OCI-LY1 (cell line): ENCODE measurements around the gene GRID2IP.

Experiments used
- H2AFZ ChIP-seq: fragments of 200-600 bp; sonication (generic), shearing (Covaris generic); 2 replicates; pipeline ENCODE4 v1.6.0; 2014; ENCODE audit warnings: antibody characterized with exemption, mild to moderate bottlenecking, low read length
- H3F3A ChIP-seq: fragments of 200-600 bp; sonication (generic), shearing (Covaris generic); 2 replicates; pipeline ENCODE4 v1.6.0; 2014; ENCODE audit warnings: mild to moderate bottlenecking, antibody characterized with exemption, low read length, moderate library complexity; ENCODE audit not compliant: insufficient read depth
- H3K27ac ChIP-seq: fragments of 200-600 bp; sonication (generic); 2 replicates; pipeline ENCODE4 v1.5.1; 2014; ENCODE audit warnings: low read length, mixed run types, mild to moderate bottlenecking, low read depth; ENCODE audit not compliant: poor library complexity, severe bottlenecking
- H3K27me3 ChIP-seq: fragments of 200-600 bp; sonication (generic); 2 replicates; pipeline ENCODE4 v1.6.0; 2014; ENCODE audit warnings: antibody characterized with exemption, mild to moderate bottlenecking, low read length, moderate library complexity; ENCODE audit not compliant: insufficient read depth
- H3K36me3 ChIP-seq: fragments of 200-600 bp; sonication (generic); 2 replicates; pipeline ENCODE4 v1.6.1; 2014; ENCODE audit warnings: mild to moderate bottlenecking, antibody characterized with exemption, low read length, moderate library complexity, mixed read lengths; ENCODE audit not compliant: insufficient read depth
- H3K4me1 ChIP-seq: fragments of 200-600 bp; sonication (generic); 2 replicates; pipeline ENCODE4 v1.5.1; 2014; ENCODE audit warnings: mild to moderate bottlenecking, low read length, moderate library complexity; ENCODE audit not compliant: insufficient read depth, severe bottlenecking
- H3K4me2 ChIP-seq: fragments of 200-600 bp; sonication (generic), shearing (Covaris generic); 2 replicates; pipeline ENCODE4 v1.6.1; 2014; ENCODE audit warnings: low read length
- H3K4me3 ChIP-seq: fragments of 200-600 bp; sonication (generic); 2 replicates; pipeline ENCODE4 v1.5.1; 2014; ENCODE audit warnings: low read length, low read depth, mild to moderate bottlenecking, mixed read lengths; ENCODE audit not compliant: poor library complexity, severe bottlenecking
- H3K79me2 ChIP-seq: fragments of 200-600 bp; shearing (Covaris generic); 2 replicates; pipeline ENCODE4 v1.6.1; 2016; ENCODE audit warnings: mixed run types, low read length, mixed read lengths; ENCODE audit not compliant: insufficient read depth
- H3K9ac ChIP-seq: fragments of 200-600 bp; sonication (generic), shearing (Covaris generic); 2 replicates; pipeline ENCODE4 v1.6.1; 2014; ENCODE audit warnings: mild to moderate bottlenecking, low read length, mixed read lengths
- H3K9me2 ChIP-seq: fragments of 200-600 bp; sonication (generic), shearing (Covaris generic); 2 replicates; pipeline ENCODE4 v1.6.1; 2014; ENCODE audit warnings: low read depth, mild to moderate bottlenecking, low read length, mixed read lengths
- H3K9me3 ChIP-seq: fragments of 200-600 bp; shearing (Covaris generic); 2 replicates; pipeline ENCODE4 v1.6.1; 2014; ENCODE audit warnings: low read length, mixed read lengths
- H4K20me1 ChIP-seq: fragments of 200-600 bp; sonication (generic), shearing (Covaris generic); 2 replicates; pipeline ENCODE4 v1.6.0; 2016; ENCODE audit warnings: mild to moderate bottlenecking, low read length; ENCODE audit not compliant: insufficient read depth
- EZH2 ChIP-seq: fragments of 200-600 bp; sonication (generic), shearing (Covaris generic); IDR thresholded peaks from 2 replicates; pipeline ENCODE4 v1.8.0; 2017; ENCODE audit warnings: borderline replicate concordance, mixed run types, mild to moderate bottlenecking, antibody characterized with exemption, low read length, moderate library complexity, mixed read lengths
- TF ChIP-seq, protein P1 (sequence below): fragments of 200-600 bp; sonication (generic), shearing (Covaris generic); IDR thresholded peaks from 2 replicates; pipeline ENCODE4 v1.5.1; 2017; ENCODE audit warnings: mild to moderate bottlenecking, antibody characterized with exemption, low read length, moderate library complexity, mixed read lengths

The GRID2IP gene

DNA sequence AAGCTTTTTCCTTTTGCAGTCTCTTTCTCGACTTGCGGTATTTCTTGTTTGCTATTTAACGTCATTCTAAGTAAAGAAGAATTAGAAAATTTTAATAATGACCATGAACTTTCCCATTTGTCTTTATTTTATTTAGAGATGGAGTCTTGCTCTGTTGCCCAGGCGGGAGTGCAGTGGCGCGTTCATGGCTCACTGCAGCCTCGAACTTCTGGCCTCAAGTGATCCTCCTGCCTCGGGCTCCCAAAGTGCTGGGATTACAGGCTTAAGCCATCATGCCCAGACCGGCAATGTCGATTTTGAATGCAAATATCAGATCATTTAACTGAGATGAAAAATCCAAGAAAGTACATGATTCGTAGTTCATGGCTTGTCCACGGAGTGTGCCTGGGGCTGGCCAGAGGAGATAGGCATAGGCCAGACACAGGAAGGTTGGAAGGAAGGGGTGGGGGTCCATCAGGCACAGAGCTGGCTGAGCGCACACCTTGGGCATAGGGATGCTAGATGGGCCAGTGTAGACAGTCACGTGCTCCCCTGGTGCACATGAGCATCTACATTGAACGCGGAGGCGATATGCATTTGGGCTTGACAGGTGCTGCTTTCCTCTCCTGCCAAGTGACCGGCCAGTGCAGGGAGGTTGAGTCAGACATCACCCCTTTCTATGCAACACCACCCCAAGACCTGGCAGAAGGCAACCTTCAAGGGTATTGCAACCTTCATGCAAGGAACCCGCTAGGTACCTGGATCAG is 64.7 kb downstream of the GRID2IP start:
- TF ChIP-seq, protein P1, sequence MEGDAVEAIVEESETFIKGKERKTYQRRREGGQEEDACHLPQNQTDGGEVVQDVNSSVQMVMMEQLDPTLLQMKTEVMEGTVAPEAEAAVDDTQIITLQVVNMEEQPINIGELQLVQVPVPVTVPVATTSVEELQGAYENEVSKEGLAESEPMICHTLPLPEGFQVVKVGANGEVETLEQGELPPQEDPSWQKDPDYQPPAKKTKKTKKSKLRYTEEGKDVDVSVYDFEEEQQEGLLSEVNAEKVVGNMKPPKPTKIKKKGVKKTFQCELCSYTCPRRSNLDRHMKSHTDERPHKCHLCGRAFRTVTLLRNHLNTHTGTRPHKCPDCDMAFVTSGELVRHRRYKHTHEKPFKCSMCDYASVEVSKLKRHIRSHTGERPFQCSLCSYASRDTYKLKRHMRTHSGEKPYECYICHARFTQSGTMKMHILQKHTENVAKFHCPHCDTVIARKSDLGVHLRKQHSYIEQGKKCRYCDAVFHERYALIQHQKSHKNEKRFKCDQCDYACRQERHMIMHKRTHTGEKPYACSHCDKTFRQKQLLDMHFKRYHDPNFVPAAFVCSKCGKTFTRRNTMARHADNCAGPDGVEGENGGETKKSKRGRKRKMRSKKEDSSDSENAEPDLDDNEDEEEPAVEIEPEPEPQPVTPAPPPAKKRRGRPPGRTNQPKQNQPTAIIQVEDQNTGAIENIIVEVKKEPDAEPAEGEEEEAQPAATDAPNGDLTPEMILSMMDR: no peak
- no peak for TF ChIP-seq EZH2
- H3F3A ChIP-seq: no peaks in the 10 kb centered on the region
- no peaks in the 10 kb centered on the region for H3K9me2 ChIP-seq

DNA sequence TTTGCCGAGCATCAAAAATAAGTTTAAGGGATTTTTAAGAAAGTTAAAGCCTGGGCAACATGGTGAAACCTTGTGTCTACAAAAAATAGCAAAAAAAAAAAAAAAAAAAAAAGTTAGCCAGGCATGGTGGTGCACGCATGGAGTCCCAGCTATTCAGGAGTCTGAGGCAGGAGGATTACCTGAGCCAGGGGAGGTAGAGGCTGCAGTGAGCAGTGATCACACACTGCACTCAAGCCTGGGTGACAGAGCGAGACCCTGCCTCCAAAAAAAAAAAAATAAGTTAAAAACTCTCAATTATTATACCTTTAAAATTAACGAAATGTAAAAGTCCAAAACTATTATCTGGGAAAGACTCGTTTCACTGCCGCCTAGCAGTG is 68.5 kb downstream of the GRID2IP start:
- H3K4me1 ChIP-seq: peaks cover 53% of the 10 kb centered on the region
- H4K20me1 ChIP-seq: no peaks in the 10 kb centered on the region
- no peaks in the 10 kb centered on the region for H3F3A ChIP-seq
- H3K36me3 ChIP-seq: peaks cover 8% of the 10 kb centered on the region; the same call in 1 of the 2 replicates
- H3K79me2 ChIP-seq: peaks cover 49% of the 10 kb centered on the region
- no peaks in the 10 kb centered on the region for H3K9me2 ChIP-seq
- H3K9me3 ChIP-seq: no peaks in the 10 kb centered on the region
- no peak for TF ChIP-seq EZH2
- TF ChIP-seq, protein P1: no peak
- H3K4me2 ChIP-seq: peak overlapping the region; percentile 80
- peak overlapping the region; percentile 97 for H3K9ac ChIP-seq
- H3K27ac ChIP-seq: no peak overlapping the region
- H3K27me3 ChIP-seq: no peaks in the 10 kb centered on the region
- H3K4me3 ChIP-seq: peak overlapping the region; percentile 98
- no peak overlapping the region for H2AFZ ChIP-seq

More for the DNA sequence above, 64.7 kb downstream of the GRID2IP start:
- Histone ChIP-seq H3K4me3 (no peak overlapping the region), H3K4me1 (peaks cover 16% of the 10 kb centered on the region), H3K9ac (no peak overlapping the region), H3K79me2 (peaks cover 18% of the 10 kb centered on the region), H4K20me1 (no peaks in the 10 kb centered on the region), H3K36me3 (peaks cover 5% of the 10 kb centered on the region; the same call in 1 of the 2 replicates), H2AFZ (no peak overlapping the region), H3K27ac (no peak overlapping the region), H3K27me3 (no peaks in the 10 kb centered on the region; the same call in 1 of the 2 replicates), H3K4me2 (no peak overlapping the region), H3K9me3 (no peaks in the 10 kb centered on the region)

DNA sequence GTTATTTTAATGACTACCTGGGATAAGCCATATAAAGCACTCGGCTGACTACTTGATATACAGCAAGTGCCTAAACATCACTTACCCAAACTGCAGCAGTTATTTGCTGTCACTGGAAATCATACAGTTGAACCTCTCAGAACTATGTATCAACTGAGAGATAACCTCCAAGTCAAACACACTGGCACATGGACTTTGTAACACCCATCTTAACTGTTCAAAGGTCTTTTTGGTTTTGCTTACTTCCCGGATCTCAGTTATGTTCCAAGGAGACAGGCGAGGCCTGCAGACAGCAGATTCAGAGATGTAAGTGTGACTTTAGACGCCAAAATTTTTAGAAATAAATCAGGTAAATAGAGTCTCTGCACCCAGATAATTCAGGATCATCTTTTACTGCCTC is 69.0 kb downstream of the GRID2IP start:
- H3K4me3 ChIP-seq: peak overlapping the region; percentile 98
- H3K9me3 ChIP-seq: no peaks in the 10 kb centered on the region
- no peak for TF ChIP-seq EZH2
- TF ChIP-seq, protein P1: no peak
- no peaks in the 10 kb centered on the region for H3F3A ChIP-seq
- no peak overlapping the region for H2AFZ ChIP-seq
- H3K4me2 ChIP-seq: peak overlapping the region; percentile 80
- no peaks in the 10 kb centered on the region for H3K9me2 ChIP-seq
- H3K79me2 ChIP-seq: peaks cover 53% of the 10 kb centered on the region
- H3K27me3 ChIP-seq: no peaks in the 10 kb centered on the region
- H4K20me1 ChIP-seq: no peaks in the 10 kb centered on the region
- no peak overlapping the region for H3K27ac ChIP-seq
- H3K9ac ChIP-seq: peak overlapping the region; percentile 97; the same call in 1 of the 2 replicates
- peaks cover 8% of the 10 kb centered on the region; the same call in 1 of the 2 replicates for H3K36me3 ChIP-seq
- H3K4me1 ChIP-seq: peaks cover 57% of the 10 kb centered on the region
